Hindlimb muscle (tissue), 1 donor: ENCODE data around the gene LRRTM1. TPM values are rescaled to one million over a fixed set of nuclear protein-coding genes. Genes with fewer than 3 reads are reported as not detected.

Experiments used
- DNase-seq: peaks from one replicate; pipeline ENCODE4 v3.0.0-alpha.2; 2013
- polyA plus RNA-seq: library from polyadenylated mRNA; unstranded; fragments of 120-200 nt; gene quantifications from one replicate; pipeline ENCODE4 v1.2.1, GENCODE V29; 2013; ENCODE audit not compliant: insufficient read length

Gene LRRTM1
- polyA plus RNA-seq, 1 donor = 0.48 TPM

DNA sequence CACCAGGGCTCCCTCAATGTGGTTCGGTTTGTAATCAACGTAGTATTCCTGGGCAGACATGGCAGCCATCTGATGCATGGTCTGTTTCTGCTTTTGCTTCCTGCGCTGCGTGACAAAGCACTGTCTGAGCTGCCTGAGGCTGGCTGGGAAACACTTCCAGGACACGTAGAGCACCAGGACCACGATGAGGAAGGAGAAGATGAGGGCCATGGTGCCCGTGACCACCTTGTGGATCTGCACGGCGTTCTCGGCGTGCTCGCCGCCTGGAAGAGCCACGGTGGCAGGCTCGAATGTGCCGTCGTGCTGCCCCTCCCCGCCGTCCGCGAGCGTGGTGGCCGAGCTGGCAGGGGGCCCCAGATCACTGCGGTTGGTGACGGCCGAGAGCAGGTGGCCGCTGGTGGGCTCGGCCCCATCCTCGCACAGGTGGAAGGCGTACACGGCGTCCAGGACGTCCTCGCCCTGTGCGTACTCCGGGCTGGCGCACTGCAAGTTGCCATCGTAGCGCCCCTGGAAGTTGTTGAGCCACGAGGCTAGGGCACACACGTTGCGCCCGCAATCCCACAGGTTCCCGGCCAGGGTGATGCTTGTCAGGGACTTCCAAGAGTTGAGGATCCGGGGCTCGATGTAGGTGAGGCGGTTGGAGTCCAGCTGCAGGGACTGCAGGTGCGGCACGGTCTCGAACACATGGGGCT is 2.1 kb downstream of the LRRTM1 start:
- no peak for DNase-seq

DNA sequence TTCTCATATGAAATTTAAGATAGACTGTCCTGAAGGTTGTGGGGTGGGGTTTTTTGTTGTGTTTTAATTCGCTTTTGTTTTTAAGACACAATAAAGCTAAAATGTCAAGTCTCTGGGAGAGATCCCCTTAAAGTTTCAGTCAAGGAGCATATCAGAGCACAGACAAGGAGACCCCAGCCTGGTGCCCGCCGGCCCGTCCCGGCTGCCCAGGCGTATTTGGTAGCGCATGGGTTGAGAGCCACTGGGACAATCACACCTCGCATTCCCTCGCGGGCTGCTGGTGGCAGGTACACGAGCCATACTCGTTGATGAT is 2.6 kb downstream of the LRRTM1 start:
- no peak for DNase-seq

DNA sequence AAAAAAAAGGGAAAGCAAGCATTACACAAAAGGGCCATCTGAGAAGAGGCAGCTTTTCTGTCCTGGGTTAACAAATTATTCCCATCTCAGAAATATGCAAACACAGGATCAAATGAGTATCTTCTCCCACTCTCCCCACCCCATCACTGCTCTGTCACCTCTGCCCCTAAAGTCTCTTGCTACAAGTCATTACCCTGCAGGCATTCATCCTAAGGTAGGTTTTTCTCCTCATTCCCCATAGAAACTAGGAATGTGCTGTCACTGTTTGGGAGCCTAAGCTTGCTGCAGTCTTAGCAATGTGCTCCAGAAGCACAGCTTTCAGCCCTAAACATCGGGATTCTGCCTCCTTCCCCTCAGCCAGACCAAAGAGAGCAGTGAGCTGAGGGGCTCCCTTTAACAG is 3.6 kb downstream of the LRRTM1 start:
- DNase-seq = no peak

DNA sequence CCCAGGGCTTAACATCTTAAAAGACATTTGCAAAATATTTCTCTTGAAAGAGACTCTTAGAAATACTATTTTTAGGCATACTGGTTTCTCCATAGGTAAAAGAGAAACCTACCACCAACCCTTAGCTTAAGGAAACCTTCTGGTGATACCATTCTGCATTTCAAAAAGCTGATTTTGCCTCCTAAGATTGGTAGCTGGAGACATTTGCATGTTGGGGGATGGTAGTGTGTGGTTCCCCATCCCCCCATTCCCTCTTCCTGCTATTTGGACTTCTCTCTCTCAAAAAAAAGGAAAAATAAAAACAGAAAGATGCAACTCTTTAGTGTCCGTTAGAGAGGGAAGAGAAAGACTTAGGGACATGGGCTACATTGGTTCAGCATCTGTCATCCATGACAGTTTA is 4.2 kb downstream of the LRRTM1 start:
- no peak for DNase-seq

DNA sequence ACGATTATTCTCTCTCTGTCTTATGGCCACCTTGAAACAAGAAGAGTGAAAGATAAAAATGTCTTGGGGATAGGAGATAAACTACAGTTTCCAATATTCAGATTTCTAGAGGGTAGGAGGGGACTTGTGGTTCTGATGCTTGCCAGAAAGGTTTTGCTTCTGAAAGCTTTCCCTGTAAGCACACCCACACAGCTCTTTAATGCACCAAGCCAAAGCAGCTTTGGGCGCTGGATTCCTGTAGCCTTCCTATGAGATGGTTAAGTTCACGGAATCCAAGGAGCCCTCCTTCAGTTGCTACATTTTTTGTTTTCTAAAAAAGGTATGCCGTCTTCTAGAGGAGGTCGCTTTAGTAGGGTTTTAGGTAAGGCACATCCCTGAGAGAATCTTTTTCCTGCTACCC is 4.9 kb downstream of the LRRTM1 start:
- DNase-seq = no peak

DNA sequence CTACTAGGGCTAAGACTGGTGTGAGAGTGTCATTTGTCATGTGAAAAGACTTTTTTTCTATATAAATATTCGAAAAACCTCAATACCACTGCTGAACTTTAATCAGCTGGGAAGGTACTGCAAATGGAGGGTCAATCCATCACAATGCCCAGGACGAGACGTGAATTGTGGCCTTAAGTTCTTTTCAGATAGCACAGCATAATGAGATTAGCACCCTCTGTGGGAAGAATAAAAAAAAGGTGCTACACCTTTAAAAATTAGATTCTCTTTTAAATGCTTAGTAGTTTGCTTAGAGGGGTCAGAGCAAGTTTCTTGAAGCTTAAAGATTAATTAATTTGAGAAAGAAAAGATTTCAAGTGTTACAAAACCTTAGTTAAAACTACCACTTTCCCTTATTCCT is 5.6 kb downstream of the LRRTM1 start:
- DNase-seq = no peak

DNA sequence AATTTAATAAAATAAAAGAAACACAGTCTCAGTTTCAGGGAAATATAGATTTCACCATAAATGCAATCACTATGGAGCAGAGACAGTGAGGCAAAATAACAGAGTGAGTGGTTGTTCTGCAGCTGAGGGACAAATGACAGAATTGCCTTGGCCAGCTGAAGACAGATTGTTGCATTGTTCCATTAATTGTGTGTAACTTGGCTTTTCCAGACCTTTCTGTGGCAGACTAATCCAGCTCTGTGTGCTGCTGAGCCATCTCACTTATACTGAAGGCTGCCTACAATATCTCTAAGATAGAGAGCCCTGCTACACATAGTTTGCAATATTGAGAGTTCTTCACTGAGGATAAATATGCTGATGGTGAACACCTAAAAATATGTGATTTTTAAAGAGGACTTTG is 11.5 kb downstream of the LRRTM1 start:
- DNase-seq = no peak

DNA sequence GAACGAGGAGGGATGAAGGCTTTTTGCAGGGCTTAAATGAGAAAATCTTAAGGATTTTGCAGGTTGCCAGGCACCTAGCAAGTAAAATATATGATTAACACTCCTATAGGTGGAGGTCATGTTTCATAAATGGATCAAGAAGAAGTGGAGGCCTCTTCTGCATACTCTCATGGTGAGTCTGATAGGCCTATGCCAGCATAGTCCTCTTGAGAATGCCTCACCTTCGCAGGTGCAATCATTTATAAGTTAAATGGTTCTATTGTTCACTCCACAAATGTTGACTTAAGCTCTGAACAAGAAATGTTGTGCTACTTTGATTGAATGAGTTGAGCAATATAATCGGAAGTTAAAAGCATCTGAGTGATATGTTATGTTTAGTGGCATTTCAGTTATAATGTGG is 12.1 kb downstream of the LRRTM1 start:
- no peak for DNase-seq

DNA sequence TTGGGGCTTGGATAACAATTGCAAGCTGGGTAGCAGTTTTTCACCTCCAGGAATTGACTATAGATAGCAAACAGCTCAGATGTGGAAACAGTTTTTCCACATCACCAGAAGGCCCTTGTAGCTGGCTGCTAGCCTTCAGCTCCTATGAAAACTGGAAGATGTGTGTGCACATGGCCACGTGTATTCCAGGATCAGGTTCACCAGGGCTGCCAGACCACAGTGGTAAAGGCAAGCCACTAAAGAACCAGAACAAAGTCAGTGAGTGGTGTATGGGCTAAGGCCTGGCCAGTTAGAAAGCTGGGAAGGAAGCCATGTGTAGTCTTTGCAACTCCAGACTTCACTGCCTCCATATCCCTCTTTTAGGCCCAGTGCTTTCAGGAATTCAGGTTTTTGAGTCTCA is 12.9 kb downstream of the LRRTM1 start:
- DNase-seq = no peak

DNA sequence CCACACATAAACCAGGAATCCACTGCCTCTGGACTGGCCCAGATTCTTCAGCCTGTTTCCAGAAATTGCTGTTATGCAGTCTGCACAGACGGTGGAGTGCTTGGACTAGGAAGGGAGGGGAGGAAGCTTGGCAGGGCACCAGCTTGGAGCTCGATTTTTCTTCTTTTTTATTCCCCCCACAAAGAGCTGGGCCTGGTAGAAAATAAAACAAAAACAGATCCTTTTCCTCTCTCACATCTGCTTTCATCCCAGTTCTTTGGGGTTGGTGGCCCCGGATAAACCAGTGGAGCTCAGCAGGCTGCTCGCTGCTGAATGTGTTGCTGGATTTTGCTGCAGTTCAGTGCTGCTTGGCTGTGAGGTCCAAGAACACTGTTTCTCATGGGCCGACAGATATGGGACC is 16.0 kb downstream of the LRRTM1 start:
- DNase-seq = peak; percentile 49

DNA sequence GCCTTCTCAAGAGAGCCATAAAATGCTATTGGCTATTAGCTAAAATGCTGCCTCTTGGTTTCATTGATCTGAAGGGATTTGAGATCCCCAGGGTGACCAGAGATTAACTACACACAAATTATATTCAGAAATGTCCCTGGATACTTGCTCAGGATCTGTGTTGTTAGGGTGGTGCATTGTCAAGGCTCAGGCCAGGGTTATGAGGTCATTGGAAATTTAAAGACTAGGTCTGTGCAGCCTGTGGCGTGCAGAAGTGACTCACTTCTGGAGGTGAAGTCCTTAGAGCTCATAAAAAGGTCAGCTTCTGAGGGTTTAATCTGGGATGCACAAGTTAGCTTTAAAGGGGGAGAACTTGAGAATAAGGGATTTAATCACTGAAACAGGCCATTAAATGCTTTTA is 23.5 kb downstream of the LRRTM1 start:
- DNase-seq = no peak

DNA sequence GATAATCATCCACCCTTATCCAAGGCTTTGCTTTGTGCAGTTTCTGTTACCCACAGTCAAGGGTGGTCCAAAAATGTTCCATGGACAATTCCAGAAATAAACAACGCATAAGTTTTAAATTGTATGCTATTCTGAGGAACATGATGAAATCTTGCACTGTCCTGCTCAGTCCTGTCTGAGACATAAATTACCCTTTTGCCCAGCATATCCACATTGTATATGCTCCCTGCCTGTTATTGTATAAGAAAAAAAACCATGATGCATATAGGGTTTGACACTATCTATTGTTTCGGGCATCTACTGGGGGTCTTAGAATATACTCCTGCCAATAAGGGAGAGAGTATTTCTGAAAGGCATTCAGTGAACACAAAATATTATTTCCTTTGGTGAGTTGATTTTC is 24.0 kb downstream of the LRRTM1 start:
- no peak for DNase-seq

DNA sequence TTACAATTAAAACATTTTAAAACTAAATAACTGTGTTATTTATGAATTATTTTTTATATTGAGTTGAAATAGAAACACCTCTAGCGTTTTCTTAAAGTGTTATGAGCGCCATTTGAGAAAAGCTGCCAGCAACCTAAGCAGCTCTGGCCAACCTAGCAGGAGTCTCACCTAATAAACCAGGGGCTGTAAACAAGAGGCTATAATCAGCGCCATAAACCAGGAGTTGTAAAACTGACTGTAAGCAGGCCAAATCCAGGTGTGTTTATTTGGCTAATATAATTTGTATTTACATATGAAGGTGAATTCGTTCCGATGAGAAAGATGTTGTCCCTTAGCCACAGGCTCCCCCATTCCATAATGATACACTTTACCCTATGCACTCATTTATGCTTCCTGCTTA is 34.7 kb downstream of the LRRTM1 start:
- no peak for DNase-seq

DNA sequence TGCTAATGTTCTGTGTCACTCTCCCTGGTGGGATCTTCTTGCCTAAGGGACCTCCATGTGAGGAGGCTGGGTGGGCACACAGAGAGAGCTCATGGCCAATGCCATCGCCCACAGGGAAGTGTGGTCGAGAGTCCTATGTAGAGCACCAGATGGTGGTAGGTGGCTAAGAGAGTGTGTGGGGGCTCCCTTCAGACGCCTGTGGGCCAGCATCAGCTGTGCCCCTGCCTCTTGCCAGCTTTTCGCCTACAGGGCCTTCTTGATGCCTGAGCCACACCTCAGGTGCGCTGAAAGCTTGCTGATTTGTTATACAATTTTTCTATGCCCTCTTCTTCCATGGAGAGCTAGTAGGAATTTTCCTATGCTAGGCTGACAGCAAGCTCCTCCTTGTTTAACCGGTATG is 38.3 kb downstream of the LRRTM1 start:
- no peak for DNase-seq

DNA sequence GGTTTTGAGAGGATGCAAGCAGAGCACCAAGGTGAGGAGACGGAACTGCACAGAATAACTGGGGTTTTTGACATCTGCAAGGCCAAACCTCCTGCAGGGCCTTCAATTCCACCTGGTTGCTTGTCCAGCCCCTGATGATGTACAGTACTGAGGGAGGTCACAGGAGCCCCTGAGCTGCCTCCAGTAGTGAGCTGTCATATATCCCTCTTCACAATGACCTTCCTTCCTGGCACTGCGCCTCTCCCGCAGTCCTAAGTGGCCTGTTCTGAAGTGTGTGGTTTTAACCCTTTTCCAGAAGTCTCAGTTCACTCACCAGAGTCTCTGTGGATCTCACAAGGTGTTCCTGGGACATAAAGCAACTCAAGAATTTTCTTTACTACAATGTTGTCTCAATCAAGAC is 45.3 kb downstream of the LRRTM1 start:
- no peak for DNase-seq

DNA sequence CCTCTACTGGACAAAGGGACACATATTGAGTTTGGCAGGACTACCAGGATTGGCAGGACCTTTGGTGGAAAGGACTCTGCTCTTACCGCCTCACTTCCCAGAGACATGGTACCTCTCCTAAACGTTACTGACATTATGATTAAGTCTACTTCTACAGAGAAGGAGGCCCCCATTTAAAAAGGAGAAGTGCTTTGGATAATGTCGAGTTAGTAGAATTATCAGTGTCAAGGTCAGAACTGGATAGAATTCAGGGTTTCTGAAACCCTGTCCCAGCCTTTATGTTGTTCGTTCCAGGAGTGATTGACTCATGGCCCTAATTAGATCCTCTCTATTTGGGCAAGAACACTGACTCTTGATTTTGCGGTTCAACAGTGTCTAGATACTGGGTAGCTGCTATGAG is 45.8 kb downstream of the LRRTM1 start:
- no peak for DNase-seq

DNA sequence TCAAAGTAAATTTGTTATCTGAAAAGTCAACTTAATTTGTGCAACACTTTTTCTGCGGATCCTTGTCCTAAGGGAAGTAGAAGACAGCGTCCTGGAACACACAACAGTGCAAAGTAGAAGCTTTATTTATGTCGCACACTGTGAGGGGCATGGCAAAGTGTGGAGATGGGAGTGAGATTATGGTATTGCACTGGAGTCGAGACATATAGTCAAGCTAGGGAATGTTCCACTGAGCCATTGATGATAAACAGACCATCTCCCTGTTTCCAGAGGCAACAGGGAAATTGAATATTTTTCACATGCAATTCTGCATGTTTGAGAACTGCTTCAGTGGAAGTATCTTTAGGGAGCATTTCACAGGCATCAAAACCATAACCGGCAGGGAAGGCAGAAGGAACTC is 46.2 kb downstream of the LRRTM1 start:
- no peak for DNase-seq

DNA sequence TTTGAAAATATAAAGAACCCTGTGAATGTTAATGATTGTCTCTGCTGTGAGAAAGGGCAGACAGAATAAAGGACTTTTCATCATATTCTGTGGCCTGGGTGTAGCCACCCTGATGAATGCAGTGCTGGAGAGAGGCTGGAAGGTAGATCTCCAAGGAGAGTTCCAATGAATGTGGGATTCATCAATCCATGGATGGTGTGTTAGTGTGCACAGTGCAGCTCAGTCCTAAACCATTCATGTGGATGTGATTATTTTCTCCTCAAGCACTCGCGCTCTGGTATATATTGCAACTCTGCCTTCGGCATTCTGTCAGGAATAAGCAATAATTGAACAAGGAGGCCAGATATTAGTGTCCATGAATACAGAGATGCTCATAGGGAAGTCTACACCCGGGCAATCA is 47.1 kb downstream of the LRRTM1 start:
- DNase-seq = no peak

DNA sequence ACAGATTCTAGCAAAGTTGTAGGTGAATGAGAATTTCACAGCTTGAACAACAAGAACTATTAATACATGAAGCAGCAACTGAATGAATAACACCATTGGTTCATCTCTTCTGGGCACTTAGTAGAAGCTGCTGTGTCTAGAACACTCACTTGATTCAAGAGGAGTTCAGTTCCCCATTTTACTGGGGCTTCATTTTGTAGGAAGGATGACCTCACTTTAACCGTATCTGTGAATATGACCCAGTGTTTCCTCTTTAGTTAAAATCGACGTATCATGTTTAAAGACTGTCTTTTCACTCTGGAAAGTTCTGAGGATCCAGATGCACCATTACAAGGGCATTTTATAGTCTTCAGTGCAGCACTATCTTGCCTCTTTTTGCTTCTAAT is 47.8 kb downstream of the LRRTM1 start:
- no peak for DNase-seq

DNA sequence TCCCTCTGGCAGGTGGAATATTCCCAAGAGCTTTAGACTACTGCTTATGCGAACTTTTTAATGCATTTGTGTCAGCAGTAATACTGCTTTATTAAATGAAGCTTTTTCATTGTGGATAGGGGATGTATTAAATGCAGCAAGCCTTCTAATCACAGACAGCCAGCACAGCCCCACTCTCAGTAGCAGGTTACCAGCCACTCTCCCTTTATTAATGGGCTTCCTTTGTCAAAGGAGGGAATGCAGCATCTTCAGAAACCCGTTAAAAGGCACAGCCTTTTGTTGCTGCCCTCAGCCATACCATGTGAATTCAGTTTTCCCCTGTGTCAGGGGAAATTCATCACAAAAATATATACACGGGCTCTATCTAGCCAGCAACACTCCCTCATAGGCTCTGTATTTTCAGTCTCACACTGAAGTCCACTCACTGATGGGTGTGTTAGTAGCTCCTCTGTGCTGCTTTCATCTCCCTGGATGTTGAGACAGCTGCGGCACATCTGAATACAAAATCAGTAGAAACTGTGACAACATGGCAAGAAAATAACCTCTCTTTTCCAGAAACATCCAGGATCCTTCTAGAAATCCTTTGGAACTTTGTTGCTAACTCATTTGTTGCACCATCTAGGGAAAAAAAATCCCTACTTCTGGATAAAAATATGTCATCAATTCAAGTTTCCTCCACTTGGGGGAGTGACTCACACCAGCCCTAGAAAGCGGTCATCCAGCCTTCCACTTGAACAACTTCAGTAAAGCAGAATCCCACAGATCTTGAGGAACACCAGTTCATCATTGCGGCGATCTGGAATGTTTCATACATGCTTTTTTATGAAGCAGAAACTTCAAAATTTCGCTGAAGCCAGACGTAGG is 48.4 kb downstream of the LRRTM1 start:
- no peak for DNase-seq

DNA sequence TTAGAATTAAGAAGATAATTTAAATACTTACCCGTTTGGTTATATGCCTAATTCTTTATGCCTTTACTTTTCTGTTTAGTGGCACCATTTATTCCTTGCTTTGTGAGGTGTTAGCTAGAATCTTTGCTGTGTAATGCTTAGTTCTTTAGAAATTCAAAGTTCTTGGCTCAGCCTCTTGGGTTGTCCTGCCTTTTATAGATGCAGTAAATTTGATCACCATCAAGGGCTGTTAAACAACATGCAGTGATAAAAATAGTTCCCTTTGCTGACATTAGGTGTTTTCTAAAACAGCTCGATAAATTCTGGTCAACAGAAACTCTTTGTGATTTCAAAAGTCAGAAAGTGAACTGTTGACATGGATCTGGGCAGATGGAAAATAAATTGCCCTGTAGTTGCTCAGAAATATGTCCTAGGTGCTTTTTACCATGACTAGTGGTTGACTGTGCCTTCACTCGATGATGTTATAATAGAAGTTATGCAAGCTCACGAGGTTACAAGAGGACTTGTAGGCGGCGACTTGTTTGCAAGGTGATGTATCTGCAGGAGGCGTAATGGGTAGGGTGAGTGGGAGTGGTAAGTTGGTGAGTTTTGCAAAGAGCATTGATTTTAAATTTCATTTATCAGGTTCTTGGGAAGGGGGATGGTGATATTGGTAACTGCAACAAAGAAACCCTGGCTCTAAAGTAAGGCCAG is 52.1 kb downstream of the LRRTM1 start:
- DNase-seq = no peak
